ENCODE measurements around the gene KLHL1.

KLHL1 gene

DNA sequence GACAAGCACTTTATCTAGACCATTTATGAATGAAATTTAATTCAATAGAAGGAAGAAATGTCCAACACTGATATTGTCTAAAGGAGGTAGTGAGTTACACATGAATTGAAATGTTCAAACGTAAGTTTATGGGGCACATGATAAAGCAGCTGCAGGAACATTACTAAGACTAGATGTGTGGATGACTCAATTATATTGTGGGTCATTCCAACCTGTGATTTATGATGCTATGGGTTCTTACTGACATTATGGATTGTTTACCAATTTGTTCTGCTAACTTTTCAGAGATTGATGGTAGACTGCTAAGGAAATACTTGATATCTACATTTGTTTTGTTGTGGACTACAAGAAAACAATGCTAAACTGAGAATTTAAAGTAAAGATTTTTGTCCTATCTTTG, 56.7 kb downstream of the KLHL1 start:
- no peak for DNase-seq (ENCODE audit: low spot score)
- Histone ChIP-seq H3K27ac (no peak overlapping the region), H3K4me3 (no peak overlapping the region)
- no peak for TF ChIP-seq CTCF (IDR thresholded peaks at IDR 0.05)

GRCh38 chr13:70043685-70044084, 64.6 kb downstream of the KLHL1 start:
- Histone ChIP-seq H3K27ac (no peak overlapping the region), H3K4me3 (no peak overlapping the region)
- no peak for DNase-seq (ENCODE audit: low spot score)
- no peak for TF ChIP-seq CTCF (IDR thresholded peaks at IDR 0.05)

GRCh38 chr13:70042193-70042592, 66.1 kb downstream of the KLHL1 start:
- Histone ChIP-seq H3K4me3 (no peak overlapping the region), H3K27ac (no peak overlapping the region)
- no peak for TF ChIP-seq CTCF (IDR thresholded peaks at IDR 0.05)
- no peak for DNase-seq (ENCODE audit: low spot score)

DNA sequence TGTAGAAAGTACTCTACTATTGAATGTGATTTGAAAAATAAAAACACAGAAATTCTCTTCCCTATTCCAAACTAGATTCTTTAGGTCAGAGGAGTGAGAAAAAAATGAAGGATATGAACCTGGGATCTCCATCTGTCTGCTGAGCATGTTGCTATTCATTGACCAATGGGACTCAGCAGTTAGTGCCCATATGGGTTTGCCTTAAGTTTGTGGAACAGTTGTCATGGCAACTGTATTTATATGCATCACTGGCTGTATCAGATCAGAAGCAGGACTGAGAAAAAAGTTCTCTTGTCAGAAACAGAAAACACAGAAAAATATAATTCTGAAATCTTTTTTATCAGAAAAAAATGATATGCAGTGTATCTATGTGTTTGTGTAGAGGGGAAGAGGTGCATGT, 74.0 kb downstream of the KLHL1 start:
- H3K27ac ChIP-seq, result no peak overlapping the region
- no peak overlapping the region for H3K4me3 ChIP-seq
- DNase-seq (ENCODE audit: low spot score), result no peak
- no peak for TF ChIP-seq CTCF (IDR thresholded peaks at IDR 0.05)

DNA sequence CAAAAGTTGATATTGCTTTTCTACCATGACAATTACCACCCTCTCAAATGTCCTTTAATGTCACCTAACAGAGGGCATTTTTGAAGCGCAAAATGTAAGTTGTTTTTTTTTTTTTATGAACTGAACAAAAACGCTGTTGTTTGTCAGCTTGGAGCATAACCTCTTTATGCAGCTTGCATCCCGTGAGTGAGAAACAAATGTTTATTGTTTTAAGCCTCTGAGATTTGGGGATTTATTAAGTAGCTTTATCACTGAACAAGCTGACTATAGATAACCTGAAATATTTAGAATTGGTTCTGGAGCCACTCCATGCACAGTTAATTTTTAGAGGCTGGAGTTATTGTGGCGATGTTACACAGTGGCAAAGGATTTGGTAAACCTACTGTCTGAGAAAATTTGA, 80.7 kb downstream of the KLHL1 start:
- Histone ChIP-seq H3K4me3 (no peak overlapping the region), H3K27ac (no peak overlapping the region)
- DNase-seq (ENCODE audit: low spot score), result no peak
- no peak for TF ChIP-seq CTCF (IDR thresholded peaks at IDR 0.05)

DNA sequence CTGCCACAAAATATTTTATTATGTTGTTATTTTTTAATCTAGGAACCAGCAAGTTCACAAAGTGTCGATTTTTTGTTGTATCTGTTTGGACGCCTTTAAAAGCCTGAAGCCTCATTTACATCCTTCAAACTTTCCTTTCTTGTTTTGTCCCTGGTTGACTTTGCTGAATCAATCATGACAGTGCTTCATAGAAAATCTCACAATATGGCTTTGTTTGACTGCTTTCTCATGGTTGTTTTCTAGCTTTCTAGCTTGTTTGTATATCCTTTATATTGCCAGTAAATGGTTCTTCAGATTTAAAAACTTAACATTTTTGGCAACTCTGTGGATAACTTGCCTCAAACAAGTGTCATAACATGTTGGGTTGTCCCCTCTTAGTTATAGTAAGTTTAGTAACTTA, 84.7 kb downstream of the KLHL1 start:
- H3K4me3 ChIP-seq, result no peak overlapping the region
- DNase-seq (ENCODE audit: low spot score), result no peak
- no peak for TF ChIP-seq CTCF (IDR thresholded peaks at IDR 0.05)

DNA sequence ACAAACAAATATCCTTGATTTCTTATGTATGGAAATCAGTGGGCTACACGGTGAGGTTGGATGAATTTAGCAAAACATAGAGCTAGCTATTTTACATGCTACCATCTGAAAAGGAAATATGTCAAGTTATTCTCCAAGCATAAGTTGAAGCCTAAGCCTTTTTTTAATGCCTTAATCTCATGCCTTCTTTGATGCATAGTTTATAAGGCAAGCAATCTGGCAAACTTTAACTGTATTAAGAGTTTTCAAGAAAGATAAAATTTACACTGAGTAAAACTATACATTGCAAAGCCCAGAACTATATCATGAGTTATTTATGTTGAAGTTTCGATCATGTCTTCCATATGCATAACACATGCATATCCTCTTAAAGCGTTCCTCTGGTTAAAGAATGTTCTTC, 85.6 kb downstream of the KLHL1 start:
- no peak for TF ChIP-seq CTCF (IDR thresholded peaks at IDR 0.05)
- Histone ChIP-seq H3K4me3 (no peak overlapping the region), H3K27ac (no peak overlapping the region)
- no peak for DNase-seq (ENCODE audit: low spot score)

More for the DNA sequence above, 84.7 kb downstream of the KLHL1 start:
- H3K27ac ChIP-seq, result no peak overlapping the region

Measured in coronary artery (tissue), 2 donors.